HepG2 (cell line): ENCODE results near the gene PRSS8. TPM values are rescaled to one million over a fixed set of nuclear protein-coding genes. Genes with fewer than 3 reads are reported as not detected.
A peak's percentile ranks its signal among the peaks of the same experiment; 100 is the strongest.

Experiments
- CREB1 ChIP-seq, 2 experiments: fragments of 450-650 bp in 1 of 2; IDR thresholded peaks; 2 replicates each; pipeline ENCODE4 v1.6.1; 2016 to 2017; ENCODE audit warnings: control low read depth in 1 of 2, mild to moderate bottlenecking in 1 of 2, missing compliant biosample characterization in 1 of 2, missing genetic modification characterization in 1 of 2
- DZIP1 ChIP-seq: sonication (generic); formaldehyde crosslinking; IDR thresholded peaks from 2 replicates; pipeline ENCODE4 v1.5.0; 2020; ENCODE audit warnings: mild to moderate bottlenecking, missing genetic modification reagents
- FOXO1 ChIP-seq: sonication (generic); formaldehyde crosslinking; IDR thresholded peaks from 2 replicates; pipeline ENCODE4 v1.4.0; 2020; ENCODE audit warnings: missing genetic modification reagents
- HNRNPH1 ChIP-seq: fragments of 200-400 bp; formaldehyde crosslinking; optimal IDR thresholded peaks from 2 replicates; pipeline ENCODE3; 2017; ENCODE audit warnings: mild to moderate bottlenecking, low read depth, low read length
- IRF9 ChIP-seq: sonication (generic); formaldehyde crosslinking; IDR thresholded peaks from 2 replicates; pipeline ENCODE4 v1.8.0; 2022; ENCODE audit warnings: missing genetic modification reagents, mild to moderate bottlenecking, borderline replicate concordance
- MYC ChIP-seq: sonication (generic); formaldehyde crosslinking; IDR thresholded peaks from 2 replicates; pipeline ENCODE4 v1.9.0; 2021; ENCODE audit warnings: missing genetic modification reagents, borderline replicate concordance
- NCOR1 ChIP-seq: fragments of 200-600 bp; sonication (generic); IDR thresholded peaks from 2 replicates; pipeline ENCODE4 v1.7.0; 2017; ENCODE audit warnings: antibody characterized with exemption, low read length, borderline replicate concordance
- PRMT3 ChIP-seq: sonication (generic); formaldehyde crosslinking; IDR thresholded peaks from 2 replicates; pipeline ENCODE4 v1.8.1; 2022; ENCODE audit warnings: low read depth, mild to moderate bottlenecking, moderate library complexity, missing genetic modification reagents, borderline replicate concordance
- RFX5 ChIP-seq: IDR thresholded peaks from 2 replicates; pipeline ENCODE4 v1.6.1; 2011; ENCODE audit warnings: low read depth, low read length, improper control_type of control experiment
- SIX1 ChIP-seq: sonication (generic); formaldehyde crosslinking; IDR thresholded peaks from 2 replicates; pipeline ENCODE4 v1.4.0; 2020; ENCODE audit warnings: missing genetic modification reagents, borderline replicate concordance
- SPEN ChIP-seq: sonication (generic); formaldehyde crosslinking; IDR thresholded peaks from 2 replicates; pipeline ENCODE4 v1.5.1; 2020; ENCODE audit warnings: low read depth, mild to moderate bottlenecking, missing genetic modification reagents
- ZFYVE20 ChIP-seq: sonication (generic); formaldehyde crosslinking; IDR thresholded peaks from 2 replicates; pipeline ENCODE4 v1.8.0; 2023; ENCODE audit warnings: low read depth, mild to moderate bottlenecking, moderate library complexity, missing genetic modification reagents, borderline replicate concordance
- ZNF24 ChIP-seq: fragments of 450-650 bp; IDR thresholded peaks from 2 replicates; pipeline ENCODE4 v1.6.1; 2017; ENCODE audit warnings: antibody characterized with exemption, mild to moderate bottlenecking
- ZNF292 ChIP-seq: sonication (generic); formaldehyde crosslinking; IDR thresholded peaks from 2 replicates; pipeline ENCODE4 v1.8.1; 2022; ENCODE audit warnings: mild to moderate bottlenecking, low read depth, missing genetic modification reagents, borderline replicate concordance
- ZNF326 ChIP-seq: sonication (generic); formaldehyde crosslinking; IDR thresholded peaks from 2 replicates; pipeline ENCODE4 v1.4.0; 2020; ENCODE audit warnings: missing genetic modification reagents, borderline replicate concordance
- ZNF776 ChIP-seq: sonication (generic); formaldehyde crosslinking; IDR thresholded peaks from 2 replicates; pipeline ENCODE4 v1.4.0; 2020; ENCODE audit warnings: mild to moderate bottlenecking, missing genetic modification reagents
- ZNF790 ChIP-seq: sonication (generic); formaldehyde crosslinking; IDR thresholded peaks from 2 replicates; pipeline ENCODE4 v1.8.0; 2022; ENCODE audit warnings: missing genetic modification reagents, mild to moderate bottlenecking, borderline replicate concordance
- polyA plus RNA-seq, 8 experiments: library from polyadenylated mRNA; depleted of rRNA in 3 of 8; stranded (reverse) in 7 of 8; unstranded in 1 of 8; fragments of >200 nt; fragmentation: Illumina TruSeq in 4 of 8; extraction: Trizol in 4 of 8; gene quantifications; 2 replicates each; pipeline versions ENCODE4 v1.2.1 to v1.2.3, GENCODE V29; 2011 to 2016; ENCODE audit warnings: low read depth in 4 of 8, missing spikeins in 1 of 8, mixed read lengths in 1 of 8; ENCODE audit not compliant: insufficient read depth in 1 of 8
- total RNA-seq, 5 experiments: library from RNA; depleted of rRNA; stranded (reverse); fragments of >200 nt; fragmentation: Illumina TruSeq; extraction: Trizol; gene quantifications; 2 replicates each; pipeline ENCODE4 v1.2.3, GENCODE V29; 2016; ENCODE audit warnings: low read depth in 1 of 5
- TF ChIP-seq, protein P1 (sequence below): sonication (generic); formaldehyde crosslinking; IDR thresholded peaks from 2 replicates; pipeline ENCODE4 v1.4.0; 2020; ENCODE audit warnings: mild to moderate bottlenecking, missing genetic modification reagents
- TF ChIP-seq, protein P2 (sequence below): sonication (generic); formaldehyde crosslinking; IDR thresholded peaks from 2 replicates; pipeline ENCODE4 v1.5.1; 2020; ENCODE audit warnings: mild to moderate bottlenecking, missing genetic modification reagents

The PRSS8 gene
- total and polyA plus RNA-seq, 2 of the 13 experiments (the other 11 are each of a cell fraction or from before 2014, with no cell fraction given): 2.6 to 7.2 TPM

DNA sequence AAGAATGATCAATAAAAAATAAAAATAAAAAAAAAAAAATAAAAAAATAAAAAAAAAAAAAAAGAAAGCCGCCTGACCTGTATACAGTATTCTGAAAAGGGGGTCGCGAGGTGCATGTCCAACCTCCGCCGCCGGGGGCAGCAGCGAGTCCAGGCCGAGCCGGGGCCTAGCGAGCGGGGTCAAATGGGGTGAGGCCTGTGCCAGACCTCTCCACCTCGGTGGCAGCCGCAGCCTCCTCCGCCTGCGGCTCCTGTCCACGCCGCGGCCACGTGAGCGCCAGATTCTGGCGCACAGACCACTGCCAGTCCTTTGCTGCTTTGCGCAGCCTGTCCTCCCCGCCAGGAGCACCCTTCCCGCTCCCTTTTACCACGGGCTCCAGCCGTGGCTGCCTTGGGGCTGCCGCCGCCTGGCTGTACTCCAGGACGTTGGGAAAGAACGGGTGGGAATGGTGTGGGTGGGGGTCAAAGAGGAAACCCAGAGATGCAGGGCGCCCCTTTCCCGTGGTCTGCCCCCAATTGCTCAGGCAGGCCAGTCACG, 29.8 kb downstream of the PRSS8 start (continued):
- TF ChIP-seq PRMT3 (CRISPR knock-in tag) (peak; percentile 74; the same call in 1 of the 2 replicates), IRF9 (peak; percentile 92), RFX5 (0 out of 2 replicates have a peak, but pooled peaks have one; percentile 31), ZNF292 (CRISPR knock-in tag) (peak; percentile 94), SPEN (CRISPR knock-in tag) (peak; percentile 96), MYC (CRISPR knock-in tag) (peak; percentile 97), NCOR1 (peak; percentile 72; the same call in 1 of the 2 replicates), ZNF326 (no peak), ZNF24 (0 out of 2 replicates have a peak, but pooled peaks have one; percentile 31), FOXO1 (CRISPR knock-in tag) (peak; percentile 91), SIX1 (peak; percentile 18; the same call in 1 of the 2 replicates), ZNF776 (peak; percentile 97), HNRNPH1 (no peak), ZNF790 (CRISPR knock-in tag) (peak; percentile 95), CREB1 (IDR thresholded peaks at IDR 0.05) (no peak), CREB1 (CRISPR knock-in tag; IDR thresholded peaks at IDR 0.05) (no peak), ZFYVE20 (CRISPR knock-in tag) (peak; percentile 84; the same call in 1 of the 2 replicates), DZIP1 (CRISPR knock-in tag) (peak; percentile 98)
- TF ChIP-seq, protein P1, sequence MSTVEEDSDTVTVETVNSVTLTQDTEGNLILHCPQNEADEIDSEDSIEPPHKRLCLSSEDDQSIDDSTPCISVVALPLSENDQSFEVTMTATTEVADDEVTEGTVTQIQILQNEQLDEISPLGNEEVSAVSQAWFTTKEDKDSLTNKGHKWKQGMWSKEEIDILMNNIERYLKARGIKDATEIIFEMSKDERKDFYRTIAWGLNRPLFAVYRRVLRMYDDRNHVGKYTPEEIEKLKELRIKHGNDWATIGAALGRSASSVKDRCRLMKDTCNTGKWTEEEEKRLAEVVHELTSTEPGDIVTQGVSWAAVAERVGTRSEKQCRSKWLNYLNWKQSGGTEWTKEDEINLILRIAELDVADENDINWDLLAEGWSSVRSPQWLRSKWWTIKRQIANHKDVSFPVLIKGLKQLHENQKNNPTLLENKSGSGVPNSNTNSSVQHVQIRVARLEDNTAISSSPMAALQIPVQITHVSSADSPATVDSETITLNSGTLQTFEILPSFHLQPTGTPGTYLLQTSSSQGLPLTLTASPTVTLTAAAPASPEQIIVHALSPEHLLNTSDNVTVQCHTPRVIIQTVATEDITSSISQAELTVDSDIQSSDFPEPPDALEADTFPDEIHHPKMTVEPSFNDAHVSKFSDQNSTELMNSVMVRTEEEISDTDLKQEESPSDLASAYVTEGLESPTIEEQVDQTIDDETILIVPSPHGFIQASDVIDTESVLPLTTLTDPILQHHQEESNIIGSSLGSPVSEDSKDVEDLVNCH (CRISPR knock-in tag): peak; percentile 90; the same call in 1 of the 2 replicates
- TF ChIP-seq, protein P2, sequence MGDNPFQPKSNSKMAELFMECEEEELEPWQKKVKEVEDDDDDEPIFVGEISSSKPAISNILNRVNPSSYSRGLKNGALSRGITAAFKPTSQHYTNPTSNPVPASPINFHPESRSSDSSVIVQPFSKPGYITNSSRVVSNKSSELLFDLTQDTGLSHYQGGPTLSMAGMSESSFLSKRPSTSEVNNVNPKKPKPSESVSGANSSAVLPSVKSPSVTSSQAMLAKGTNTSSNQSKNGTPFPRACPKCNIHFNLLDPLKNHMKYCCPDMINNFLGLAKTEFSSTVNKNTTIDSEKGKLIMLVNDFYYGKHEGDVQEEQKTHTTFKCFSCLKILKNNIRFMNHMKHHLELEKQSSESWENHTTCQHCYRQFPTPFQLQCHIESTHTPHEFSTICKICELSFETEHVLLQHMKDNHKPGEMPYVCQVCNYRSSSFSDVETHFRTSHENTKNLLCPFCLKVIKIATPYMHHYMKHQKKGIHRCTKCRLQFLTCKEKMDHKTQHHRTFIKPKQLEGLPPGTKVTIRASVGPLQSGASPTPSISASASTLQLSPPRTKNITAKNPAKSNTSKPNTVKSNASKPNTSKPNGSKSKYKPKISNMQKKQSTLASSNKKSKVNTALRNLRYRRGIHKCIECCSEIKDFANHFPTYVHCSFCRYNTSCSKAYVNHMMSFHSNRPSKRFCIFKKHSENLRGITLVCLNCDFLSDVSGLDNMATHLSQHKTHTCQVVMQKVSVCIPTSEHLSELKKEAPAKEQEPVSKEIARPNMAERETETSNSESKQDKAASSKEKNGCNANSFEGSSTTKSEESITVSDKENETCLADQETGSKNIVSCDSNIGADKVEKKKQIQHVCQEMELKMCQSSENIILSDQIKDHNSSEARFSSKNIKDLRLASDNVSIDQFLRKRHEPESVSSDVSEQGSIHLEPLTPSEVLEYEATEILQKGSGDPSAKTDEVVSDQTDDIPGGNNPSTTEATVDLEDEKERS (CRISPR knock-in tag): peak; percentile 96
